22Rv1 (cell line): Measurements from ENCODE around the gene ADAR.

ENCODE experiments used
- CTCF ChIP-seq: fragments of 450-650 bp; IDR thresholded peaks from 2 replicates; pipeline ENCODE4 v1.5.1; 2017; ENCODE audit warnings: mild to moderate bottlenecking
- ZFX ChIP-seq: fragments of 450-650 bp; IDR thresholded peaks from 2 replicates; pipeline ENCODE4 v1.6.1; 2017; ENCODE audit warnings: antibody characterized with exemption, borderline replicate concordance

DNA sequence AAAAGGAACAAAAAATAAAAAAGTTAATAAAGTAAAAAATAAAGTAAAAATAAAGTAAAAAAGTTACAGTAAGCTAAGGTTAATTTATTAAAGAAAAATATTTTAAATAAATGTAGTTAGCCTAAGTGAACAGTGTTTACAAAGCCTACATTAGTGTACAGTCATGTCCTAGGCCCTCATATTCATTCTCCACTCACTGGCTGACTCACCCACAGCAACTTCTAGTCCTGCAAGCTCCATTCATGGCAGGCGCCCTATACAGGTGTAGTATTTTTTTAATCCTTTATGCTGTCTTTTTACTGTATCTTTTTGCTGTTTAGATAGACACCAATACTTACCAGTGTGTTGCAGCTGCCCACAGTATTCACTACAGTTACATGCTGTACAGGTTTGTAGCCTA lies 12.4 kb downstream of the ADAR start:
- TF ChIP-seq CTCF (no peak), ZFX (no peak)
